Colonic mucosa (tissue), 4 donors: ENCODE data around the gene KIF21A. TPM values are rescaled to one million over a fixed set of nuclear protein-coding genes. Genes with fewer than 3 reads are reported as not detected.

Source experiments
- DNase-seq: peaks from one replicate; pipeline ENCODE4 v3.0.0-alpha.2; 2020
- H3K27ac ChIP-seq: fragments of 200-600 bp; one replicate; pipeline ENCODE4 v1.8.0; 2021
- H3K27me3 ChIP-seq: fragments of 200-600 bp; one replicate; pipeline ENCODE4 v1.8.0; 2021
- H3K36me3 ChIP-seq: fragments of 200-600 bp; one replicate; pipeline ENCODE4 v1.8.0; 2021
- H3K4me1 ChIP-seq: fragments of 200-600 bp; one replicate; pipeline ENCODE4 v1.8.0; 2021; ENCODE audit warnings: mild to moderate bottlenecking
- H3K4me3 ChIP-seq: fragments of 200-600 bp; one replicate; pipeline ENCODE4 v1.8.0; 2021
- H3K9ac ChIP-seq, 2 donors: one replicate each; pipeline ENCODE4 v1.7.0; 2013; ENCODE audit warnings: control low read depth in 2 of 2, low read depth in 2 of 2, low read length in 2 of 2
- H3K9me3 ChIP-seq: fragments of 200-600 bp; one replicate; pipeline ENCODE4 v1.8.0; 2021
- intact Hi-C: fragments of 100-400 bp; cut with DNase I; formaldehyde crosslinking; loops from one replicate; pipeline ENCODE4 v1.14.1; 2022
- total RNA-seq, 2 donors: library from RNA; stranded (reverse); fragmentation: NEBNext Ultra II Directional in 1 of 2; extraction: Animal tissue kit (Norgen Biotek cat#: 25700) in 1 of 2; gene quantifications; one replicate each; pipeline ENCODE4 v1.2.1, GENCODE V29; 2021
- TF ChIP-seq, protein P1 (sequence below): fragments of 200-600 bp; IDR thresholded peaks from one replicate; pipeline ENCODE4 v1.8.0; 2022; ENCODE audit warnings: antibody characterized with exemption, mild to moderate bottlenecking
- donor health status: healthy.
- donor health status: DM: no; HTN: no; CAD: no.
- donor health status: DM: no; HTN: no; CAD: no.

Gene KIF21A
- total RNA-seq, 2 donors from 2014 or later = 24.6 to 31.0 TPM

DNA sequence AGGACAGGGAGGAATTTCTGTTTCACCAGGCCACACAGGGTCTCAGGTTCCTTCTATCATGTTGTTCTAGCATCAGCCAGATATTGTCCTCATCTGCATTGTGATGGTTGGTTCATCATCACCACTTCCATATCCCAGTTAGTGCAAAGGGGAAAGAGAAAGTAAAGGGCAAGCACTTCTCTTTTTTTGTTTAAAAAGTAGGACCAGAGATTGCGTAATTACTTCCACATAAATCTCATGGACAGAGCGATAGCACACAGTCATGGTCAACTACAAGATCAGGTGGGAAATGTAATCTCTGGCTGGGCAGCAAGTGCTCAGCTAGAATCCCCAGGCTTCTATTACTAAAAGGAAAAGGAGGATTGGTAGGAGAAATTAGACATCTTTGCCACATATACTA is 155.1 kb downstream of the KIF21A start:
- no peaks in the 10 kb centered on the region for H3K27me3 ChIP-seq
- H3K9ac ChIP-seq = no peak overlapping the region
- no peaks in the 10 kb centered on the region for H3K4me1 ChIP-seq
- no peak overlapping the region for H3K27ac ChIP-seq
- no peak overlapping the region for H3K4me3 ChIP-seq
- intact Hi-C loops = no loop called here
- DNase-seq = no peak
- H3K36me3 ChIP-seq = no peaks in the 10 kb centered on the region
- TF ChIP-seq, protein P1, sequence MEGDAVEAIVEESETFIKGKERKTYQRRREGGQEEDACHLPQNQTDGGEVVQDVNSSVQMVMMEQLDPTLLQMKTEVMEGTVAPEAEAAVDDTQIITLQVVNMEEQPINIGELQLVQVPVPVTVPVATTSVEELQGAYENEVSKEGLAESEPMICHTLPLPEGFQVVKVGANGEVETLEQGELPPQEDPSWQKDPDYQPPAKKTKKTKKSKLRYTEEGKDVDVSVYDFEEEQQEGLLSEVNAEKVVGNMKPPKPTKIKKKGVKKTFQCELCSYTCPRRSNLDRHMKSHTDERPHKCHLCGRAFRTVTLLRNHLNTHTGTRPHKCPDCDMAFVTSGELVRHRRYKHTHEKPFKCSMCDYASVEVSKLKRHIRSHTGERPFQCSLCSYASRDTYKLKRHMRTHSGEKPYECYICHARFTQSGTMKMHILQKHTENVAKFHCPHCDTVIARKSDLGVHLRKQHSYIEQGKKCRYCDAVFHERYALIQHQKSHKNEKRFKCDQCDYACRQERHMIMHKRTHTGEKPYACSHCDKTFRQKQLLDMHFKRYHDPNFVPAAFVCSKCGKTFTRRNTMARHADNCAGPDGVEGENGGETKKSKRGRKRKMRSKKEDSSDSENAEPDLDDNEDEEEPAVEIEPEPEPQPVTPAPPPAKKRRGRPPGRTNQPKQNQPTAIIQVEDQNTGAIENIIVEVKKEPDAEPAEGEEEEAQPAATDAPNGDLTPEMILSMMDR = no peak
- H3K9me3 ChIP-seq = no peaks in the 10 kb centered on the region

DNA sequence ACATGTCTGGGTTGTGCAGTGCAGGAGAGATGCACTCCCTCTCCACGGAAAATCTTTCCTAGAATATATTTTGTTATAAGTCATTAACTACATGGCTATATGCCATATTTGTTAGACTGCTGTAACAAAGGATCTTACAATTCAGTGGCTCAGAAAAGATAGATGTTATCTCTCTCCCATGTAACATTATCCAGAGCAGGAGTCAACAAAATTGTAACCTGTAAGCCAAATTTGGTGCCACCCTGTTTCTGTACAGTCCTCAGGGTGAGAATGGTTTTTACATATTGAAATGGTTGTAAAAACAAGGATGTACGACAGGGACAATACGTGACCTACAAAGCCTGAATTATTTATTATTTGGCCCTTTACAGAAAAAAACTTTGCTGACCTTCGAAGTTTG is 155.5 kb downstream of the KIF21A start:
- no peak for DNase-seq
- no peaks in the 10 kb centered on the region for H3K4me1 ChIP-seq
- no peaks in the 10 kb centered on the region for H3K9me3 ChIP-seq
- no peak overlapping the region for H3K27ac ChIP-seq
- H3K36me3 ChIP-seq = no peaks in the 10 kb centered on the region
- H3K4me3 ChIP-seq = no peak overlapping the region
- no peak overlapping the region for H3K9ac ChIP-seq
- TF ChIP-seq, protein P1 = no peak
- H3K27me3 ChIP-seq = no peaks in the 10 kb centered on the region
- intact Hi-C loops = no loop called here

- Histone ChIP-seq H3K4me3 (no peak overlapping the region), H3K4me1 (no peaks in the 10 kb centered on the region), H3K27ac (no peak overlapping the region), H3K9me3 (no peaks in the 10 kb centered on the region), H3K27me3 (no peaks in the 10 kb centered on the region), H3K9ac (no peak overlapping the region), H3K36me3 (no peaks in the 10 kb centered on the region)
- TF ChIP-seq, protein P1 = no peak
- intact Hi-C loops = no loop called here
- no peak for DNase-seq
Measured at GRCh38 chr12:39278426-39278825, 164.5 kb downstream of the KIF21A start.

- DNase-seq = no peak
- H3K4me1 ChIP-seq = no peaks in the 10 kb centered on the region
- no peaks in the 10 kb centered on the region for H3K36me3 ChIP-seq
- TF ChIP-seq, protein P1 = no peak
- H3K27ac ChIP-seq = no peak overlapping the region
- no peak overlapping the region for H3K4me3 ChIP-seq
- H3K27me3 ChIP-seq = no peaks in the 10 kb centered on the region
- H3K9ac ChIP-seq = no peak overlapping the region
- H3K9me3 ChIP-seq = no peaks in the 10 kb centered on the region
- intact Hi-C loops = no loop called here
Measured at GRCh38 chr12:39277416-39277815, 165.5 kb downstream of the KIF21A start.

- TF ChIP-seq, protein P1 = no peak
- intact Hi-C loops = no loop called here
- no peak overlapping the region for H3K27ac ChIP-seq
Measured at GRCh38 chr12:39275846-39276245, 167.1 kb downstream of the KIF21A start.

More at GRCh38 chr12:39275846-39276245, 167.1 kb downstream of the KIF21A start:
- no peak for DNase-seq
- Histone ChIP-seq H3K9ac (no peak overlapping the region), H3K4me3 (no peak overlapping the region), H3K27me3 (no peaks in the 10 kb centered on the region), H3K9me3 (no peaks in the 10 kb centered on the region), H3K4me1 (no peaks in the 10 kb centered on the region), H3K36me3 (no peaks in the 10 kb centered on the region)
